K562 (cell line): ENCODE data around the gene SND1. TPM values are rescaled to one million over a fixed set of nuclear protein-coding genes. Genes with fewer than 3 reads are reported as not detected.

Source experiments
- ATAC-seq: fragments of 200-7000 bp; cut with Tn5 transposase; 3 replicates; pipeline ENCODE4 v1.9.1; 2020; ENCODE audit warnings: moderate library complexity
- BruUV-seq: library from RNA; stranded (reverse); fragments of 400-500 nt; replicated peaks from 2 replicates; lab custom pipeline; 2021; lab: Mats Ljungman, UMichigan
- CTCF ChIA-PET: fragments of 300-600 bp; formaldehyde crosslinking; extraction: SDS; loops from one replicate; lab custom pipeline; 2021; ENCODE audit warnings: low intra/inter-chr PET ratio; lab: Yijun Ruan, JAX
- POLR2A ChIA-PET: fragments of 300-600, 350-650 bp; sonication (Branson Sonifier 250); formaldehyde crosslinking; extraction: SDS; loops from one replicate; lab custom pipeline; 2021; ENCODE audit warnings: antibody characterized with exemption, inconsistent platforms; lab: Yijun Ruan, JAX
- DNase-seq, 4 experiments: peaks; one replicate each; pipeline versions ENCODE4 v3.0.0 to v3.0.0-alpha.2; 2011 to 2018; ENCODE audit warnings: low spot score in 3 of 4, mixed read lengths in 3 of 4; ENCODE audit errors: extremely low read depth in 1 of 4
- FAIRE-seq: peaks from 2 replicates; lab custom pipeline; 2011; peaks lifted over from hg19 to GRCh38; lab: Jason Lieb, UNC
- H2AFZ ChIP-seq: 2 replicates; pipeline ENCODE4 v1.6.0; 2011; ENCODE audit warnings: low read depth, low read length, control low read depth, inconsistent platforms
- H3K27ac ChIP-seq: fragments of 200-600 bp; 3 replicates; pipeline ENCODE4 v1.8.0; 2011; ENCODE audit warnings: low read depth, mild to moderate bottlenecking, control low read depth, inconsistent platforms, low read length, moderate library complexity, mixed read lengths; ENCODE audit errors: extremely low read depth
- H3K27me3 ChIP-seq, 2 experiments: fragments of 300-600 bp in 1 of 2; 2 replicates in 1 of 2; 3 replicates in 1 of 2; pipeline versions ENCODE4 v1.6.0 to v1.8.0; 2011; ENCODE audit warnings: inconsistent platforms in 2 of 2, low read length in 2 of 2, mild to moderate bottlenecking in 1 of 2, mixed read lengths in 1 of 2, moderate library complexity in 1 of 2; ENCODE audit not compliant: control insufficient read depth in 2 of 2, insufficient read depth in 2 of 2
- H3K36me3 ChIP-seq: fragments of 300-600 bp; 3 replicates; pipeline ENCODE4 v1.8.0; 2011; ENCODE audit warnings: mild to moderate bottlenecking, low read length, inconsistent platforms; ENCODE audit not compliant: control insufficient read depth, insufficient read depth
- H3K4me1 ChIP-seq, 2 experiments: fragments of 200-600 bp in 1 of 2; replicated peaks in 1 of 2; 2 replicates in 1 of 2; 3 replicates in 1 of 2; pipeline versions ENCODE4 v1.5.1 to v1.8.0; 2011; ENCODE audit warnings: inconsistent platforms in 2 of 2, low read length in 2 of 2, mild to moderate bottlenecking in 1 of 2, mixed read lengths in 1 of 2, moderate library complexity in 1 of 2; ENCODE audit not compliant: control insufficient read depth in 2 of 2, insufficient read depth in 2 of 2
- H3K4me2 ChIP-seq: 2 replicates; pipeline ENCODE4 v1.6.1; 2011; ENCODE audit warnings: low read length, control low read depth, inconsistent platforms, mixed read lengths; ENCODE audit not compliant: insufficient read depth
- H3K4me3 ChIP-seq: fragments of 200-600 bp; sonication (generic), shearing (Covaris generic); 2 replicates; pipeline ENCODE4 v1.5.1; 2016; ENCODE audit warnings: control low read depth, inconsistent platforms
- H3K79me2 ChIP-seq: fragments of 200-600 bp; 3 replicates; pipeline ENCODE4 v1.8.0; 2011; ENCODE audit warnings: low read length, inconsistent platforms; ENCODE audit not compliant: control insufficient read depth, insufficient read depth
- H3K9ac ChIP-seq, 2 experiments: 2 replicates each; pipeline versions ENCODE4 v1.6.0 to v1.6.1; 2011; ENCODE audit warnings: low read depth in 2 of 2, low read length in 2 of 2, control low read depth in 1 of 2, inconsistent platforms in 1 of 2, mild to moderate bottlenecking in 1 of 2, mixed read lengths in 1 of 2; ENCODE audit not compliant: insufficient read depth in 1 of 2
- H3K9me1 ChIP-seq: one replicate; pipeline ENCODE4 v1.6.0; 2011; ENCODE audit warnings: inconsistent platforms, mild to moderate bottlenecking, low read length, moderate library complexity; ENCODE audit not compliant: control insufficient read depth, insufficient read depth
- H3K9me3 ChIP-seq: replicated peaks from 2 replicates; pipeline ENCODE4 v1.5.1; 2011; ENCODE audit warnings: low read depth, low read length, inconsistent platforms; ENCODE audit not compliant: control insufficient read depth, insufficient read depth
- H4K20me1 ChIP-seq: replicated peaks from 2 replicates; pipeline ENCODE4 v1.6.1; 2011; ENCODE audit warnings: low read length, inconsistent platforms, mixed read lengths; ENCODE audit not compliant: control insufficient read depth, insufficient read depth
- E4F1 ChIP-seq: fragments of 250-450 bp; sonication (Bioruptor Pico); IDR thresholded peaks from 2 replicates; pipeline ENCODE4 v1.5.0; 2021; ENCODE audit warnings: mild to moderate bottlenecking, borderline replicate concordance
- FOXP1 ChIP-seq: sonication (generic); formaldehyde crosslinking; IDR thresholded peaks from 2 replicates; pipeline ENCODE4 v1.8.0; 2022; ENCODE audit warnings: mild to moderate bottlenecking, missing genetic modification reagents
- NELFE ChIP-seq: IDR thresholded peaks from 2 replicates; pipeline ENCODE4 v1.6.1; 2011; ENCODE audit warnings: mild to moderate bottlenecking; ENCODE audit not compliant: insufficient read depth, insufficient read length
- PCBP2 ChIP-seq: fragments of 200-400 bp; formaldehyde crosslinking; IDR thresholded peaks from 2 replicates; pipeline ENCODE4 v1.6.1; 2018; ENCODE audit warnings: low read length, low read depth, mild to moderate bottlenecking, moderate library complexity; ENCODE audit not compliant: poor library complexity, severe bottlenecking
- PHB2 ChIP-seq: fragments of 450-650 bp; IDR thresholded peaks from 2 replicates; pipeline ENCODE4 v1.6.1; 2017; ENCODE audit warnings: low read depth
- RUNX1 ChIP-seq: sonication (generic); IDR thresholded peaks from 2 replicates; pipeline ENCODE4 v1.6.1; 2016; ENCODE audit warnings: antibody characterized with exemption, low read depth
- SP1 ChIP-seq: sonication (generic); formaldehyde crosslinking; IDR thresholded peaks from 2 replicates; pipeline ENCODE4 v1.8.1; 2022; ENCODE audit warnings: mild to moderate bottlenecking, missing genetic modification reagents
- SREBF1 ChIP-seq: fragments of 150-350 bp; IDR thresholded peaks from 2 replicates; pipeline ENCODE4 v1.6.1; 2014; ENCODE audit warnings: antibody characterized with exemption, low read depth, low read length, borderline replicate concordance
- ZBED1 ChIP-seq: IDR thresholded peaks from 2 replicates; pipeline ENCODE4 v1.6.1; 2014
- WGBS: fragments of 100-300 bp; shearing (Covaris generic); methylation state at CpG from one replicate; pipeline ENCODE4 v1.1.6; 2016; ENCODE audit warnings: low coverage, mixed read lengths; ENCODE audit not compliant: insufficient coverage; ENCODE audit errors: missing lambda C conversion rate; 5-methylcytosine and 5-hydroxymethylcytosine counted together
- in situ Hi-C: fragments of 300-500 bp; cut with MboI; formaldehyde crosslinking; loops from 4 replicates; pipeline ENCODE4 v1.15.0; 2018; ENCODE audit warnings: inconsistent platforms, mixed read lengths
- intact Hi-C: fragments of 100-400 bp; cut with micrococcal nuclease; formaldehyde crosslinking; loops from 2 replicates; pipeline ENCODE4 v1.14.2; 2022
- polyA plus RNA-seq, 8 experiments: library from polyadenylated mRNA; depleted of rRNA in 4 of 8; stranded (reverse) in 5 of 8; unstranded in 3 of 8; fragments of >200 nt; fragmentation: Nextera tagmentation in 2 of 8; fragmentation: Illumina TruSeq in 1 of 8; extraction: Ambion mirVana in 2 of 8; extraction: Trizol in 1 of 8; gene quantifications; 2 replicates each; pipeline versions ENCODE4 v1.2.1 to v1.2.3, GENCODE V29; 2011 to 2014; ENCODE audit warnings: inconsistent platforms in 1 of 8, missing spikeins in 1 of 8
- total RNA-seq, 7 experiments: library from RNA; depleted of rRNA in 6 of 7; stranded (reverse); fragments of >200 nt in 6 of 7; fragmentation: Illumina TruSeq in 2 of 7; extraction: Trizol in 2 of 7; gene quantifications; 2 replicates each; pipeline versions ENCODE4 v1.2.1 to v1.2.3, GENCODE V29; 2011 to 2021; ENCODE audit warnings: low replicate concordance in 1 of 7
- TF ChIP-seq, protein P1 (sequence below): fragments of 250-450 bp; sonication (Bioruptor Pico); IDR thresholded peaks from 2 replicates; pipeline ENCODE4 v1.8.0; 2021; ENCODE audit warnings: moderate library complexity, mild to moderate bottlenecking, inconsistent platforms
- TF ChIP-seq, protein P2 (sequence below), 2 experiments: fragments of 450-650 bp; IDR thresholded peaks; 2 replicates each; pipeline ENCODE4 v1.6.1; 2016; ENCODE audit warnings: mild to moderate bottlenecking in 2 of 2, borderline replicate concordance in 1 of 2, low read depth in 1 of 2, moderate library complexity in 1 of 2

Gene SND1
- total and polyA plus RNA-seq, 9 of the 15 experiments (the other 6 are each of a cell fraction or from before 2014, with no cell fraction given): 46.5 to 307 (median 191) TPM

- FAIRE-seq: no peak
- Histone ChIP-seq H2AFZ (no peak overlapping the region), H3K9me1 (no peaks in the 10 kb centered on the region), H3K9me3 (peaks cover 8% of the 10 kb centered on the region; the same call in 1 of the 2 replicates), H3K4me2 (no peak overlapping the region), H4K20me1 (no peaks in the 10 kb centered on the region), H3K4me1 (no peaks in the 10 kb centered on the region; a peak in 1 of 5 replicates), H3K9ac (no peak overlapping the region), H3K27me3 (no peaks in the 10 kb centered on the region), H3K79me2 (no peaks in the 10 kb centered on the region), H3K36me3 (peaks cover 38% of the 10 kb centered on the region), H3K4me3 (no peak overlapping the region), H3K27ac (no peak overlapping the region)
- intact Hi-C loops (no loop called here), in situ Hi-C loops (no loop called here)
- ATAC-seq: no peak
- BruUV-seq: no TSS peak
- POLR2A ChIA-PET: no interaction called here
- DNase-seq: no peak
- WGBS: 97% methylated on average over 7 of the region's 7 CpGs
- CTCF ChIA-PET: no interaction called here
- TF ChIP-seq PHB2: no peak
- TF ChIP-seq, protein P1, sequence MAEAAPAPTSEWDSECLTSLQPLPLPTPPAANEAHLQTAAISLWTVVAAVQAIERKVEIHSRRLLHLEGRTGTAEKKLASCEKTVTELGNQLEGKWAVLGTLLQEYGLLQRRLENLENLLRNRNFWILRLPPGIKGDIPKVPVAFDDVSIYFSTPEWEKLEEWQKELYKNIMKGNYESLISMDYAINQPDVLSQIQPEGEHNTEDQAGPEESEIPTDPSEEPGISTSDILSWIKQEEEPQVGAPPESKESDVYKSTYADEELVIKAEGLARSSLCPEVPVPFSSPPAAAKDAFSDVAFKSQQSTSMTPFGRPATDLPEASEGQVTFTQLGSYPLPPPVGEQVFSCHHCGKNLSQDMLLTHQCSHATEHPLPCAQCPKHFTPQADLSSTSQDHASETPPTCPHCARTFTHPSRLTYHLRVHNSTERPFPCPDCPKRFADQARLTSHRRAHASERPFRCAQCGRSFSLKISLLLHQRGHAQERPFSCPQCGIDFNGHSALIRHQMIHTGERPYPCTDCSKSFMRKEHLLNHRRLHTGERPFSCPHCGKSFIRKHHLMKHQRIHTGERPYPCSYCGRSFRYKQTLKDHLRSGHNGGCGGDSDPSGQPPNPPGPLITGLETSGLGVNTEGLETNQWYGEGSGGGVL (CRISPR knock-in tag): no peak
- TF ChIP-seq NELFE: no peak
- no peak for TF ChIP-seq RUNX1
- no peak for TF ChIP-seq SREBF1
- TF ChIP-seq, protein P2, sequence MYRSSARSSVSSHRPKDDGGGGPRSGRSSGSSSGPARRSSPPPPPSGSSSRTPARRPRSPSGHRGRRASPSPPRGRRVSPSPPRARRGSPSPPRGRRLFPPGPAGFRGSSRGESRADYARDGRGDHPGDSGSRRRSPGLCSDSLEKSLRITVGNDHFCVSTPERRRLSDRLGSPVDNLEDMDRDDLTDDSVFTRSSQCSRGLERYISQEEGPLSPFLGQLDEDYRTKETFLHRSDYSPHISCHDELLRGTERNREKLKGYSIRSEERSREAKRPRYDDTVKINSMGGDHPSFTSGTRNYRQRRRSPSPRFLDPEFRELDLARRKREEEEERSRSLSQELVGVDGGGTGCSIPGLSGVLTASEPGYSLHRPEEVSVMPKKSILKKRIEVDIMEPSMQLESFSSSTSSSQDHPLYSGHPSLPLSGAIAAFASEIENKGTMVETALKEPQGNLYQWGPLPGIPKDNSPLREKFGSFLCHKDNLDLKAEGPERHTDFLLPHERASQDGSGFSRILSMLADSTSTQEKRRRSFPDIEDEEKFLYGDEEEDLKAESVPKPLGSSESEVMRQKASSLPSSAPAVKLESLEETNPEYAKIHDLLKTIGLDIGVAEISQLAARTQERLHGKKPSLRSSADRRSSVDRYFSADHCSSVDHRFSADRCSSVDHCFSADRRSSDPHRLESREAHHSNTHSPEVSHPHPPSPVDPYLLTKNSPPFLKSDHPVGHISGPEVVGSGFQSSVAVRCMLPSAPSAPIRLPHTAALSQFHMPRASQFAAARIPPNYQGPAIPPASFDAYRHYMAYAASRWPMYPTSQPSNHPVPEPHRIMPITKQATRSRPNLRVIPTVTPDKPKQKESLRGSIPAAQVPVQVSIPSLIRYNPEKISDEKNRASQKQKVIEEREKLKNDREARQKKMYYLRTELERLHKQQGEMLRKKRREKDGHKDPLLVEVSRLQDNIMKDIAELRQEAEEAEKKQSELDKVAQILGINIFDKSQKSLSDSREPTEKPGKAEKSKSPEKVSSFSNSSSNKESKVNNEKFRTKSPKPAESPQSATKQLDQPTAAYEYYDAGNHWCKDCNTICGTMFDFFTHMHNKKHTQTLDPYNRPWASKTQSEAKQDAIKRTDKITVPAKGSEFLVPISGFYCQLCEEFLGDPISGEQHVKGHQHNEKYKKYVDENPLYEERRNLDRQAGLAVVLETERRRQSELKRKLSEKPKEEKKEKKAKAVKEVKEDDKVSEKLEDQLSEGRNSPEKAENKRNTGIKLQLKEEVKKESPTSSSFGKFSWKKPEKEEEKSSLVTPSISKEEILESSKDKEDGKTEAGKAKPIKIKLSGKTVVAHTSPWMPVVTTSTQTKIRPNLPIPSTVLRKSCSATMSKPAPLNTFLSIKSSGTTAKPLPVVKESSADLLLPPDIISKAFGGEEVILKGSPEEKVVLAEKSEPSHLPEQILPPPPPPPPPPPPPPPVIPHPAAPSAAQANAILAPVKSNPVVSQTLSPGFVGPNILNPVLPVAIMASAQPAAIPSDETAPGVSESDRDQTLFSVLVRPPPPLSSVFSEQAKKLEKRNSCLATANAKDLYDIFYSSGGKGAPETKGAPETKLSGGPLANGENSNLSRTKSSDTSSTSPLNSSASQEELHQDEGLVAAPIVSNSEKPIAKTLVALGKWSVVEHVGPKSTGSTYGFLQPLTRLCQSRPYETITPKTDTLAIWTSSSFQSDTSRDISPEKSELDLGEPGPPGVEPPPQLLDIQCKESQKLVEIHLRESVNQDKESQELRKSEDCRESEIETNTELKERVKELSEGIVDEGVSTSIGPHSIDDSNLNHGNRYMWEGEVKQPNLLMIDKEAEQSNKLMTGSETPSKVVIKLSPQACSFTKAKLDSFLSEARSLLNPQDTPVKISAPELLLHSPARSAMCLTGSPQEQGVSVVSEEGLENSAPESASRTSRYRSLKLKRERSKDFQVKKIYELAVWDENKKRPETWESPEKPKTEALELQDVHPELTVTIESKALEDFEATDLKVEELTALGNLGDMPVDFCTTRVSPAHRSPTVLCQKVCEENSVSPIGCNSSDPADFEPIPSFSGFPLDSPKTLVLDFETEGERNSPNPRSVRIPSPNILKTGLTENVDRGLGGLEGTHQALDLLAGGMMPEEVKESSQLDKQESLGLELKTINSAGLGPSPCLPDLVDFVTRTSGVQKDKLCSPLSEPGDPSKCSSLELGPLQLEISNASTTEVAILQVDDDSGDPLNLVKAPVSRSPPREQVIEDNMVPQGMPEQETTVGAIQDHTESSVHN (IDR thresholded peaks at IDR 0.05; ENCODE audit: borderline replicate concordance in 1 of 2, low read depth in 1 of 2): no peak
- TF ChIP-seq PCBP2: no peak
- no peak for TF ChIP-seq SP1 (CRISPR knock-in tag)
- no peak for TF ChIP-seq ZBED1
- TF ChIP-seq FOXP1: no peak
- TF ChIP-seq E4F1 (CRISPR knock-in tag): no peak
Measured at GRCh38 chr7:127976738-127977120, 324.7 kb downstream of the SND1 start.
